NCI-H146 treated with DMSO at 0.1 percent for 48 hours (cell line): ENCODE results near the gene IGSF22.

Experiments used
- DNase-seq: peaks from one replicate; lab custom pipeline; 2025; ENCODE audit not compliant: unreplicated experiment; lab: John Stamatoyannopoulos, UW

The IGSF22 gene

GRCh38 chr11:18714443-18714780 is 11.6 kb downstream of the IGSF22 start:
- no peak for DNase-seq

- no peak for DNase-seq
These were observed 12.1 kb downstream of the IGSF22 start for GRCh38 chr11:18713646-18714442.

GRCh38 chr11:18710545-18710944 is 15.4 kb downstream of the IGSF22 start:
- DNase-seq: no peak

- no peak for DNase-seq
These were observed 16.6 kb downstream of the IGSF22 start for GRCh38 chr11:18709414-18709813.

GRCh38 chr11:18707811-18708340 is 18.1 kb downstream of the IGSF22 start:
- no peak for DNase-seq

GRCh38 chr11:18706330-18707243 is 19.4 kb downstream of the IGSF22 start:
- no peak for DNase-seq

GRCh38 chr11:18705651-18706281 is 20.2 kb downstream of the IGSF22 start:
- DNase-seq: no peak

- DNase-seq: no peak
These were observed 21.3 kb downstream of the IGSF22 start for GRCh38 chr11:18704698-18705097.

GRCh38 chr11:18704045-18704645 is 21.8 kb downstream of the IGSF22 start:
- no peak for DNase-seq

- no peak for DNase-seq
These were observed 22.8 kb downstream of the IGSF22 start for GRCh38 chr11:18703001-18703763.

GRCh38 chr11:18701614-18702216 is 24.3 kb downstream of the IGSF22 start:
- no peak for DNase-seq

- no peak for DNase-seq
These were observed 25.1 kb downstream of the IGSF22 start for GRCh38 chr11:18700872-18701271.

- DNase-seq: no peak
These were observed 25.6 kb downstream of the IGSF22 start for GRCh38 chr11:18700375-18700774.

- no peak for DNase-seq
These were observed 26.1 kb downstream of the IGSF22 start for GRCh38 chr11:18699848-18700261.

GRCh38 chr11:18699269-18699596 is 26.8 kb downstream of the IGSF22 start:
- no peak for DNase-seq

- DNase-seq: peak; percentile 70
These were observed 27.4 kb downstream of the IGSF22 start, which contains the start of gene TMEM86A for GRCh38 chr11:18698341-18699268. TMEM86A (plus strand) TSS chr11:18698779; CDS start chr11:18698887, 108 bp downstream.

- no peak for DNase-seq
These were observed 28.4 kb downstream of the IGSF22 start for GRCh38 chr11:18697576-18697975.

- no peak for DNase-seq
These were observed 29.3 kb downstream of the IGSF22 start for GRCh38 chr11:18696638-18697225.
